AG04450 (cell line): Measurements from ENCODE around the gene SCARB2. TPM values are rescaled to one million over a fixed set of nuclear protein-coding genes. Genes with fewer than 3 reads are reported as not detected.

Experiments
- CTCF ChIA-PET: fragments of 300-600, 350-600 bp; formaldehyde crosslinking; extraction: SDS; loops from one replicate; lab custom pipeline; 2022; ENCODE audit warnings: antibody characterized with exemption, inconsistent platforms; lab: Charles Lee
- POLR2A ChIA-PET: fragments of 350-600 bp; formaldehyde crosslinking; extraction: SDS; loops from one replicate; lab custom pipeline; 2021; ENCODE audit warnings: antibody characterized with exemption, inconsistent platforms; lab: Yijun Ruan, JAX
- DNase-seq: peaks from one replicate; pipeline ENCODE4 v3.0.0-alpha.2; 2011; ENCODE audit warnings: low read depth, low spot score
- H3K27ac ChIP-seq: one replicate; pipeline ENCODE4 v1.5.1; 2012; ENCODE audit warnings: low read depth, low read length, control low read depth
- H3K27me3 ChIP-seq: one replicate; pipeline ENCODE4 v1.6.0; 2012; ENCODE audit warnings: low read length; ENCODE audit not compliant: control insufficient read depth, insufficient read depth
- H3K4me3 ChIP-seq: 2 replicates; pipeline ENCODE4 v1.5.1; 2011; ENCODE audit warnings: mild to moderate bottlenecking, low read depth, low read length, control low read depth
- H3K9me3 ChIP-seq: 2 replicates; pipeline ENCODE4 v1.5.1; 2012; ENCODE audit warnings: low read length; ENCODE audit not compliant: control insufficient read depth, insufficient read depth
- polyA plus RNA-seq: library from polyadenylated mRNA; depleted of rRNA; stranded (reverse); fragments of >200 nt; gene quantifications from 2 replicates; pipeline ENCODE4 v1.2.3, GENCODE V29; 2011
- TF ChIP-seq, protein P1 (sequence below): IDR thresholded peaks from 2 replicates; pipeline ENCODE4 v1.5.1; 2011; ENCODE audit warnings: low read depth, low read length, control low read depth, inconsistent platforms

The SCARB2 gene
- polyA plus RNA-seq, 1 experiment: 161 TPM

DNA sequence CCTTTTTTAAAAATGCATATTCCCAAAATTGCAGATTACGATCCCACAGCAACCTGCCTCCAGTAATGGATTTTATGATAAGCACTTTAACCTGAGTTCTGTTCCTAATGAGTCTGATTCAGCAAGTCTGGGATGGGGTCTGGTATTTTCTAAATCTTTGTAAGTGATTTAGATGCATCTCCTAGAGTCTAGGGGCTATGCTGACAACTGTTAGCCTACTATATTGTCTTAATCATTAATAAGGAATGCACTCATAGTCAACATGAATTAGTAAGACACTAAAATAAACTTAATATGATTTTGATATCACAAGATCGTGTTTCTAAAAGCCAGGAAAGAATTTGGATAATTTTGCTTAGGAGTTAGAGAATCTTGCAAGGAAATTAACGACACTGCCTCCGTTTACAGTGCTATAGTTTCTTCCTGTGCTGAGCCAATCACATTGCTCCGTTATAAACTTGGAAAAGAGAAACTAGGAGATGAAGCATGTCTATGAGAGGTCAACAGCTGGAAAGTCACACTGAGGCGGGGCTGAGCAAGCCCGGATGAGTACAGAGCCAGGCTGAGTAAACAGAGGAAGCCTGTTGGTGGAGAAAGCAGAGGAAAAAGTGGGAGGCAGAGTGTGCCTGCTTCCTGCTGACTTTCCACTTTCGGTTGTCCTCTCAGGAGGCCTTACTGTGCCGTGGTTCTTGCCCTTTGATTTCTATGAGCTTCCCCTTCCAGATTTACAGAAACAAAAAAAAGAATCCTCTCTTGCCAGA, 5.4 kb downstream of the SCARB2 start:
- DNase-seq: peak; percentile 80
- TF ChIP-seq, protein P1, sequence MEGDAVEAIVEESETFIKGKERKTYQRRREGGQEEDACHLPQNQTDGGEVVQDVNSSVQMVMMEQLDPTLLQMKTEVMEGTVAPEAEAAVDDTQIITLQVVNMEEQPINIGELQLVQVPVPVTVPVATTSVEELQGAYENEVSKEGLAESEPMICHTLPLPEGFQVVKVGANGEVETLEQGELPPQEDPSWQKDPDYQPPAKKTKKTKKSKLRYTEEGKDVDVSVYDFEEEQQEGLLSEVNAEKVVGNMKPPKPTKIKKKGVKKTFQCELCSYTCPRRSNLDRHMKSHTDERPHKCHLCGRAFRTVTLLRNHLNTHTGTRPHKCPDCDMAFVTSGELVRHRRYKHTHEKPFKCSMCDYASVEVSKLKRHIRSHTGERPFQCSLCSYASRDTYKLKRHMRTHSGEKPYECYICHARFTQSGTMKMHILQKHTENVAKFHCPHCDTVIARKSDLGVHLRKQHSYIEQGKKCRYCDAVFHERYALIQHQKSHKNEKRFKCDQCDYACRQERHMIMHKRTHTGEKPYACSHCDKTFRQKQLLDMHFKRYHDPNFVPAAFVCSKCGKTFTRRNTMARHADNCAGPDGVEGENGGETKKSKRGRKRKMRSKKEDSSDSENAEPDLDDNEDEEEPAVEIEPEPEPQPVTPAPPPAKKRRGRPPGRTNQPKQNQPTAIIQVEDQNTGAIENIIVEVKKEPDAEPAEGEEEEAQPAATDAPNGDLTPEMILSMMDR: no peak
- no peaks in the 10 kb centered on the region; the same call in 1 of the 2 replicates for H3K9me3 ChIP-seq
- H3K27me3 ChIP-seq: no peaks in the 10 kb centered on the region
- CTCF ChIA-PET: interaction anchor here (0.7 to 7.4 kb wide), 2 partner anchors 28 to 127 kb away, joined by 3 to 55 read pairs; no protein-coding TSS in a partner anchor
- peak overlapping the region; percentile 87 for H3K27ac ChIP-seq
- H3K4me3 ChIP-seq: peak overlapping the region; percentile 44
- POLR2A ChIA-PET: interaction anchor here (0.9 to 2.0 kb wide), 2 partner anchors 10 to 98 kb away, joined by 4 to 6 read pairs; partner anchors contain the start of gene STBD1

DNA sequence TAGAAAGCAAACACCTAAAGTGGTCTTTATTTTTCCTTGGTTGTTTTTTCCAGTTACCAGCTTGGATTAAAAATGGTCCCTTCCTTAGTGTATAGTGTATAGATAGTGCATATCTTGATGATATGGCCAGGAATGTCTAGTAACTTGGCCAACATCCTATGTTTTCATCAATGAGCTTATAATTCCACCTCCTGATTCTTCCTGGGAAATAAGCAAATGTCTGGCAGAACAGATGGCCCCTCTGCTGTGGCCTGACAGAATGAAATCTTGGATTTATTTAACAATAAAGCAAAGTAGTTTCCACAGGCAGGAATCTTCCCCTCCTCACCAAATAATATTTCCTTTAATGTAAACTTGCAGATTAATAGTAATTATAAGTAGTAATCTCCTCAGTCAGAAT, 6.1 kb downstream of the SCARB2 start:
- TF ChIP-seq, protein P1: no peak
- H3K9me3 ChIP-seq: no peaks in the 10 kb centered on the region
- CTCF ChIA-PET: interaction anchor here (7.4 kb wide), 1 partner anchor 28 kb away, joined by 55 read pairs; no protein-coding TSS in a partner anchor
- H3K4me3 ChIP-seq: no peak overlapping the region
- H3K27me3 ChIP-seq: no peaks in the 10 kb centered on the region
- no peak overlapping the region for H3K27ac ChIP-seq
- POLR2A ChIA-PET: no interaction called here
- no peak for DNase-seq

DNA sequence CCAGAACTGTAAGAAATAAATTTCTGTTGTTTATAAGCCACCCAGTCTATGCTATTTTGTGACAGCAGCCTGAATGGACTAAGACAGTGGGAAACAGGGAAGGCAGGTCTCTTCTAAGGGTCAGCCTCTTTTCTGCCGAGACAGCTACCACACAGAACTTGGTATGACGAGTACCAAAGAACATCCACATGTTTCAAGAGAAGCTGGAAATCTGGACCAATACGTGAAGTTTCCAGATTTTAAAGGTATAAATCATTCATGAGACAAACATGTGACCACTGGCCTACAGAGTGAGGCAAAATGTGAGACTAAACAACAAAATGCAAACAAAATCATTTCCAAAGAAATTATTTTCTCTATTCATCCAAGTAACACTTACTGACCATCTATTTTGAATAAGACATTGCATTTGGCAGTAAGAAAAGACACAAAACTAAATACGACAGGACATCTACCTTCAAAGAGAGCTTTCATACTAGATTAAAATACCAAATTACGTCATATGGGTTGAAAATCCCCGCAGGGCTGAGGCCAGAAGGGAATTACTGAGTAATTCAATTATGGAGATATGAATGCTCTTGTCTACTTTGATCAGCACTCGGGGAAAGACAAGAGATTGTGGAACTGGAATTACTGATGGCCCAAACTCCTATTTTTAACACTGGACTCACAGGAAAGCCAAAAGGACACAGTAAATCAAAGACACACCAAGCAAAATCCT, 7.2 kb downstream of the SCARB2 start:
- TF ChIP-seq, protein P1: no peak
- Histone ChIP-seq H3K4me3 (no peak overlapping the region), H3K9me3 (no peaks in the 10 kb centered on the region), H3K27me3 (no peaks in the 10 kb centered on the region), H3K27ac (peak overlapping the region; percentile 25)
- CTCF ChIA-PET: interaction anchor here (0.6 to 7.4 kb wide), 3 partner anchors 26 to 63 kb away, joined by 3 to 55 read pairs (median 24); no protein-coding TSS in a partner anchor
- DNase-seq: no peak
- POLR2A ChIA-PET: no interaction called here

DNA sequence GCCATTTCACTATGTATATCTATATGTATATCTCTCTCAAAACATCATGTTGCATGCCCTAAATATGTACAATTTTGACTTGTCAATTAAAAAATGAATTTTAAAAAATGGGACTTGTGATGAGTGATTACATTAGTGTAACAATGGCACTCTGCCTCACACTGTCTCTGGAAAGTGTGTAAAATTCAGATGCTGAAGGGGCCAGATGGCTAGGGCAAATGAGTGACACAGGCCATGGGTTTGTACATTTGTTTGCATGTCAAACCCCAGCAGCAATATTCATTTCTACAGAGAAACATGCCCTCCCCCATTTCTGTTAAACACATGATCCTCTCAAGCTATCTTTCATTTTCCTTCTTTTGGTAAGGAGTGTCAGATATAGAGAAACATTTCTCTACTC, 8.1 kb downstream of the SCARB2 start:
- CTCF ChIA-PET: interaction anchor here (3.2 kb wide), 1 partner anchor 26 kb away, joined by 24 read pairs; no protein-coding TSS in a partner anchor
- DNase-seq: no peak
- Histone ChIP-seq H3K27ac (no peak overlapping the region), H3K9me3 (no peaks in the 10 kb centered on the region), H3K4me3 (no peak overlapping the region), H3K27me3 (no peaks in the 10 kb centered on the region)
- TF ChIP-seq, protein P1: no peak
- POLR2A ChIA-PET: no interaction called here
